ENCODE results near the gene DAPK1.
"Not testable (repeated sequence)": the region's sequence is repeated elsewhere in the genome, so short reads cannot be mapped to it uniquely, and the experiment has no call there.

The DAPK1 gene

DNA sequence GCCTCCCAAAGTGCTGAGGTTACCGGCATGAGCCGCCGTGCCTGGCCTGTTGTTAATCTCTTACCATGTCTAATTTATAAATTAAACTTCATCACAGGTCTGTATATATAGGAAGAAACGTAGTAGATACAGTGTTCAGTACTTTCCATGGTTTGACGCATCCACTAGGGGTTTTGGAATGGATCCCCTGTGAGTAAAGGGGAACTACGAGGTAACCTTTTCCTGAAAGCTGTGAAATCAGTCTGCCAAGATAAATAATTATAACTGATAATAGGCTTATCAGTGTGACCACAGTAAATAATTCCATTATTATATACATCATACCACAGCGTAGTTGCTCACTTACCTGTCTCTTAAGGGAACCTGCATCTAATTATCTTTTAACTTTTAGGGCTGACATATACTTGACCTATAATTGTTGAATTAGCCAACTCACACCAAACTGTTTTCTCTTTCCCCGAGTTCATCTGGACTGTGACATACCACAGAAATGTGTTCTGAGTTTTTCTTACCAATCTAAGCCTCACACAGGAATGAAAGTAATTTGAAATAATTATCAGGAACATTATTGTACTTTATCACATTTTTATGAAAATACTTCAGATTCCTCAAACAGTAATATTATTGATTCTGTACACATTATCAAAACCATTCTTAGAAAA, 42.9 kb downstream of the DAPK1 start:
- DNase-seq, result no peak

DNA sequence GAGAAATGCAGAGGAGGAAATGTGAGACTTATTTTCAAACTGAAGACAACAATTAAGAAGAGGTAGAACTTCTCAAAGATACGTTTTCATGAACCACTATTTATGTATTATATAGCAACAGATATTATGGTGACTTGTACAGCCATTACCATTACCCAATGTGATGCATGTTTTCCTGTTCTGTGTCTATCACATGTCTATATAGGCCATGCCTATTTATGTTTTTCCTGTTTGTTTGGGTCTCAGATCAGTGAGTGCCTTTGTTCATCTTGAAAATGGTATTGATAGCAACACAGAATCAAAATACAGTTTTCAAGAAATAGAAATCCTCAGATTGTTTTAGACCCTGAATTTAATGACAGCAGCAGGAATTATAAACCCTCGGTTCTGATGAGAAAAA, 44.0 kb downstream of the DAPK1 start:
- Mint-ChIP-seq H3K27me3 (no peaks in the 10 kb centered on the region), H3K9me3 (no peaks in the 10 kb centered on the region), H3K4me1 (no peaks in the 10 kb centered on the region), H3K4me3 (no peak overlapping the region), H3K27ac (no peak overlapping the region)
- ATAC-seq (no peak), DNase-seq (no peak)

More for the DNA sequence above, 42.9 kb downstream of the DAPK1 start:
- Mint-ChIP-seq H3K4me1 (peaks cover 7% of the 10 kb centered on the region), H3K27me3 (no peaks in the 10 kb centered on the region), H3K4me3 (no peak overlapping the region), H3K9me3 (no peaks in the 10 kb centered on the region), H3K27ac (no peak overlapping the region)
- no peak for ATAC-seq

DNA sequence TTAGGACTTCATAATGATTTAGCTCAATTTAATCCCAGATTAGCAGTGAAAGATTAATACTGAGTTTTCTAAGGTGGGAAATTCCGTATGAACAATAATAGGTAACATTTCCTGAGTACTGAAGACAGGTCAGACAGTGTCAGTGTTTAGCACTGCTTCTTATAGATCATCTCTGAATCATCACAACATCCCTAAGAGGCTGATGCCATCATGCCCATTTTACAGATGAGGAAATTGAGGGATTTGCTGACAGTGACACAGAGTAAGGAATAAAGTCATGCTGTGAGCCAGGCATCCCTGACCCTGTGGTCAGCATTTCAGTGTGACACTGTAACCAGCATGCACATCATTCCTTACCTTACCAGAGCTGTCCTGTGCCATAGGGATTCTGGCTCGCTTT, 44.5 kb downstream of the DAPK1 start:
- Mint-ChIP-seq H3K27ac (no peak overlapping the region), H3K4me3 (no peak overlapping the region), H3K9me3 (no peaks in the 10 kb centered on the region), H3K4me1 (no peaks in the 10 kb centered on the region), H3K27me3 (no peaks in the 10 kb centered on the region)
- ATAC-seq, result no peak
- DNase-seq, result no peak

DNA sequence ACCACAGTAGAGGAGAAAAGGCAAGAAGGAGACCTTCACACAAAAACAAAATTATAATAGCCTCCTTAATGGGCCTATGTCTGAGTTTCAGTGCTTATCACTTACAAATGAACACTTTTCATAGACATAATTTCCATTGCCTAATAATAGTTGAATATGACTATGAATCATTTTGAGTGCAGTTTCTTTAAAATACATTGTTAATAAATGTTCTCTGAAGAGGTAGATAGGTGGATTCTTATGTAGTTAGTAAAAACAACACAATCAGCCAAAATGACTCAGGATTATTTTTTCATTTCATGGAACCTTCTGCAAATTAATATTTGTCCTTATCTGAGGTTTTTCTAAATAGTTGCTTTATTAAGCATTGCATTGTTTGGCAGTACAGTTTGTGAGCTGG, 45.6 kb downstream of the DAPK1 start:
- H3K4me3 Mint-ChIP-seq, result no peak overlapping the region
- peak overlapping the region in 1 of 2 donors; percentile 20 for H3K27ac Mint-ChIP-seq
- DNase-seq, result no peak
- no peaks in the 10 kb centered on the region for H3K9me3 Mint-ChIP-seq
- no peak for ATAC-seq
- H3K27me3 Mint-ChIP-seq, result no peaks in the 10 kb centered on the region
- H3K4me1 Mint-ChIP-seq, result no peaks in the 10 kb centered on the region

DNA sequence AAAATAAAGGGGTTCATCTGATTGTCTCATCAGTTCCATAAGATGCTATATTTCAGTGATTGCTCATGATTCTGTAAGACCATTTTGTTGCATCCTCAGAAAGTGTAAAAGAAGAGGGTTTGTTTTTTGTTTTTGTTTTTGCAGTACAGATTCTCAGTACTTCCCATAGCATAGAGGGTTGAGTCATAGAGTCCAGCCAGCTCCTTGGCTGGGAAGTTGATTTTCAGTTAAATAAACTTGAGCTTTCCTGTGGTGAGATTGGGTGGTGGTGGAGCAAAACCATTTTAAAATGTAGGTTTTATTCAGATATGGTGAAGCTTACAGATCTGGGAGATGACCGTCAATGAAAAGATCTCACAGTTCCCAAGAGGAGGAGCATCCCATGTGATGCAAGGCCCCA, 48.2 kb downstream of the DAPK1 start:
- DNase-seq (no peak), ATAC-seq (no peak)
- no peak overlapping the region for H3K4me3 Mint-ChIP-seq
- H3K27ac Mint-ChIP-seq, result no peak overlapping the region
- H3K4me1 Mint-ChIP-seq, result no peaks in the 10 kb centered on the region
- peaks cover 0 to 6% of the 10 kb centered on the region in 2 donors for H3K9me3 Mint-ChIP-seq
- H3K27me3 Mint-ChIP-seq, result peaks cover 11% of the 10 kb centered on the region

DNA sequence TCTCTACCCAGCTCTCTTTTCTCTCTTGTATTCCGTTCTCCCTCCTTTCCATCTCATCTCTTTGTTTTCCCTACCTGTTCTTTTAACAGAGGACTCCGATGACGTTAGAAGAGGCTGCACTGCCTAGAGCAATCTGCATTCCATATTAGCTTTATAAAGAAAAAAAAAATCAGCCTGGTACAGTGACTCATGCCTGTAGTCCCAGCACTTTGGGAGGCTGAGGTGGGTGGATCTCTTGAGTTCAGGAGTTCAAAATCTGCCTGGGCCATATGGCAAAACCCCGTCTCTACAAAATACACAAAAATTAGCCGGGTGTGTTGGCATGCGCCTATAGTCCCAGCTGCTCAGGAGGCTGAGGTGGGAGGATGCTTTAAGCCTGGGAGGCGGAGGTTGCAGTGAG, 49.0 kb downstream of the DAPK1 start:
- H3K27me3 Mint-ChIP-seq, result peaks cover 11% of the 10 kb centered on the region
- ATAC-seq (no peak), DNase-seq (no peak)
- no peak overlapping the region for H3K27ac Mint-ChIP-seq
- peaks cover 0 to 6% of the 10 kb centered on the region in 2 donors for H3K9me3 Mint-ChIP-seq
- no peak overlapping the region for H3K4me3 Mint-ChIP-seq
- no peaks in the 10 kb centered on the region for H3K4me1 Mint-ChIP-seq

DNA sequence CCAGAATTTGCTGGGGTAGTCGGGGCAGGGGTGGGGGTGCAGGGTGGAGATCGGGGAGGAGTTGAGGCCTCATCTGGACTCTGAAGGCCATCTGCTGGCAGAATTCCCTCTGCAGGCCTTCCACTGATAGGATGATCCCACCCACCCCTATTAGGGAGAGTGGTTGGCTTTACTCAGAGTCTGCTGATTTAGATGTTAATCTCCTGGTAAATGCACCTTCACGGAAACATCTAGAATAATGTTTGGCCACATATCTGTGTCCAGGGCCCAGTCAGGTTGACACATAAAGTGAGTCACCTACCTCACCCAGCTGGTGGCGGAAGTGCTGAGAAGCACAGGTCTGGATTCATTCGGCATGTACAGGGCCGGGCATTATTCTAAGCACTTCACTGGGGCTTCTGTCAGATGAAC, 50.0 kb downstream of the DAPK1 start:
- Mint-ChIP-seq H3K27ac (no peak overlapping the region), H3K4me1 (no peaks in the 10 kb centered on the region), H3K9me3 (peaks cover 0 to 6% of the 10 kb centered on the region in 2 donors), H3K4me3 (no peak overlapping the region), H3K27me3 (peaks cover 11% of the 10 kb centered on the region)
- ATAC-seq, result no peak
- DNase-seq, result no peak

DNA sequence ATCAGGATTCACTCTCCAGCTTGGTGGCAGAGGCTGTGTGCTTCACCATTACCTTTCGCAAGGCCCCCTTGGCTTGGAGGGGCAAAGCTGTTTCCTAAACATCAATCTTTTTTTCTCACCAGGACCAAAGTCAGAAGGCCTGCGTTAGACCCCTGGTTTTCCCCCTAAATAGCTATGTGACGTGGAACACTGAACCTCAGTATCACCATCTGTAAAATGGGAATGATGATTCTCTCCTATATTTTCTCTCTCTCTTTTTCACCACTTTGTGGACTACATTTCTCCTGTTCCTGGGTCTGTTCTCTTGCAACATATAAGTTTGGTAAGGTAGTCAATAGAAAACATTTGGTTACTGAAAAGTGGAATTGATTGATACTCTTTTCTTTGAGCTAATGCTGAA, 50.5 kb downstream of the DAPK1 start:
- Mint-ChIP-seq H3K9me3 (peaks cover 0 to 6% of the 10 kb centered on the region in 2 donors), H3K27me3 (peaks cover 11% of the 10 kb centered on the region), H3K4me3 (no peak overlapping the region), H3K27ac (peak overlapping the region in 1 of 2 donors; percentile 3), H3K4me1 (no peaks in the 10 kb centered on the region)
- ATAC-seq, result no peak
- DNase-seq, result no peak

DNA sequence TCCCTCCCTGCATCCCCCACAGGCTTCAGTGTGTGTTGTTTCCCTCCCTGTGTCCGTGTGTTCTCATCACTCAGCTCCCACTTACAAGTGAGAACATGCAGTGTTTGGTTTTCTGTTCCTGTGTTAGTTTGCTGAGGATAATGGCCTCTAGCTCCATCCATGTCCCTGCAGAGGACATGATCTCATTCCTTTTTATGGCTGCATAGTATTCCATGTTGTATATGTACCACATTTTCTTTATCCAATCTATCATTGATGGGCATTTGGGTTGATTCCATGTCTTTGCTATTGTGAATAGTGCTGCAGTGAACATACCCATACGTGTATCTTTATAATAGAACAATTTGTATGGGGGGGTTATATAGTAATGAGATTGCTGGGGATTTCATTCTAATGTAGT, 51.4 kb downstream of the DAPK1 start:
- H3K4me3 Mint-ChIP-seq, H3K27ac Mint-ChIP-seq, H3K4me1 Mint-ChIP-seq, DNase-seq, H3K9me3 Mint-ChIP-seq, ATAC-seq: not testable (repeated sequence)
- peaks cover 11% of the 10 kb centered on the region for H3K27me3 Mint-ChIP-seq

DNA sequence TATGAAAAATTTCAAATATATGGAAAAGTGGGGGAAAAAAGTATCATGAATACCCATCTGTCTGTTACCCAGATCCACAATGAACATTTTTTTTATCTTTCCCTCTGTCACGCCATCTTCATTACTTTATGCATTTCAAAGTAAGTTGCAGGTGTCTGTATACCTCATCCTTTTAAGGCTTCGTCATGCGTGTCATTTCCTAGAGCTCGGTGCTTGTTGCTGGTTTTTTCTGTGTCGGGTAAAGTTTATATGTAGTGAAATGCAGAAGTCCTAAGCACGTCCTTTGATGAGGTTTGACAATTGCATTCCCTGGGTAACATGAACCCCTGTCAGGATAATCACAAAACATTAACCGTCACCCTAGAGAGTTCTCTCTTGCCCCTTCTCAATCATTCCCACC, 52.1 kb downstream of the DAPK1 start:
- H3K27me3 Mint-ChIP-seq, result peaks cover 11% of the 10 kb centered on the region
- H3K4me3 Mint-ChIP-seq, result no peak overlapping the region
- ATAC-seq (no peak), DNase-seq (no peak)
- H3K9me3 Mint-ChIP-seq, result peaks cover 0 to 6% of the 10 kb centered on the region in 2 donors
- no peaks in the 10 kb centered on the region for H3K4me1 Mint-ChIP-seq
- H3K27ac Mint-ChIP-seq, result no peak overlapping the region

DNA sequence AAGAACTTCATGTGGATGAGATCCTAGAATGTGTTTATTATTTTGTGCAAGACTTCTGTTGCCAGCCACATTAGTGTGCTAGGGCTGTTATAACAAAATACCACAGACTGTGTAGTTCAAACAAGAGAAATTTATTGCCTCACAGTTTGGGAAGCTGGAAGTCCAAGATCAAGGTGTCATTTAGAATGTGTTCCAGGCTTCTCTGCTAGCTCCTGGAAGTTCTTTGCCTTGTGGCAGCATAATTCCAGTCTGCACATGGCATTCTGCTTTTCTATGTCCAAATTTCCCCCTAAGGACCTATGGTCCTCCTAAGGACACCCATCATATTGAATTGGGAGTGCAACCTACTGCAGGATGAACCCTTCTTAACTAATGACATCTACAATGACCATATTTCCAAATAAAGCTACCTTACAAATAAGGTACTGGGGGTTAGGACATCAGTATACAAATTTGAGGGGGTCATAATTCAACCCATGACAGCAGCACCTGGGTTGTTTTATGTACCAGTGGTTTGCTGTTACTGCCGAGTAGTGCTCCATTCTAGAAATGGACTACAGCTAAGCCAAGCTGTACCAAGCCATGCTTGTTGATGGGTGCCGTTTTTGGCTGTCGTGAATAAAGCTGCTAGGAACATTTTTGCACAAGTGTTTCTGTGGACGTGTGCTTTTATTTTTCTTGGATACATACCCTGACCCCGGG, 52.7 kb downstream of the DAPK1 start:
- H3K27ac Mint-ChIP-seq, result no peak overlapping the region
- peaks cover 11% of the 10 kb centered on the region for H3K27me3 Mint-ChIP-seq
- ATAC-seq, result no peak
- no peak overlapping the region for H3K4me3 Mint-ChIP-seq
- H3K9me3 Mint-ChIP-seq, result peaks cover 0 to 6% of the 10 kb centered on the region in 2 donors
- H3K4me1 Mint-ChIP-seq, result no peaks in the 10 kb centered on the region
- DNase-seq, result no peak

DNA sequence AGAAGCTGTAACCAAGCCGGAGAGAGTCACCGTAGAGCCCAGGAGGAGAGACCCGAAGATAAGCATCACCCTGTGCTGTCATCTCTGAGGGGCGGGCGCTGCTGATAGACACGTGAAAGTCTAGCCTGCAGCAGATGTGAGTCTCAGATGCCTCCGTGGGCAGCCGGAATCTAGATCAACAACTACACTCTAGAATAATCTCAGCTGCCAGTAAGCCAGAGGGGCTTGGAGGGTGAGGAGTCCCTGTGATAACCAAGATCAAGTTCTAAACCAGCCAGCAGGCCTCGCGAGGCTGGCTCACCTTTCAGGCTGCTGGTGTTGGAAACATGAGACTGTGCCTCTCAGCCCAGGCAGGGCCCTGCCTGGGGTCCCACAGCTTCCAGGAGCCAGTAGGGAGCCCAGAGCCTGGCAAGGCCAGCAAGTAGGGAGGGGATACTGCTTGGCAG, 54.1 kb downstream of the DAPK1 start:
- peaks cover 19% of the 10 kb centered on the region for H3K27me3 Mint-ChIP-seq
- H3K4me1 Mint-ChIP-seq, result peaks cover 4% of the 10 kb centered on the region
- peaks cover 0 to 6% of the 10 kb centered on the region in 2 donors for H3K9me3 Mint-ChIP-seq
- ATAC-seq (no peak), DNase-seq (no peak)
- no peak overlapping the region for H3K27ac Mint-ChIP-seq
- no peak overlapping the region for H3K4me3 Mint-ChIP-seq

DNA sequence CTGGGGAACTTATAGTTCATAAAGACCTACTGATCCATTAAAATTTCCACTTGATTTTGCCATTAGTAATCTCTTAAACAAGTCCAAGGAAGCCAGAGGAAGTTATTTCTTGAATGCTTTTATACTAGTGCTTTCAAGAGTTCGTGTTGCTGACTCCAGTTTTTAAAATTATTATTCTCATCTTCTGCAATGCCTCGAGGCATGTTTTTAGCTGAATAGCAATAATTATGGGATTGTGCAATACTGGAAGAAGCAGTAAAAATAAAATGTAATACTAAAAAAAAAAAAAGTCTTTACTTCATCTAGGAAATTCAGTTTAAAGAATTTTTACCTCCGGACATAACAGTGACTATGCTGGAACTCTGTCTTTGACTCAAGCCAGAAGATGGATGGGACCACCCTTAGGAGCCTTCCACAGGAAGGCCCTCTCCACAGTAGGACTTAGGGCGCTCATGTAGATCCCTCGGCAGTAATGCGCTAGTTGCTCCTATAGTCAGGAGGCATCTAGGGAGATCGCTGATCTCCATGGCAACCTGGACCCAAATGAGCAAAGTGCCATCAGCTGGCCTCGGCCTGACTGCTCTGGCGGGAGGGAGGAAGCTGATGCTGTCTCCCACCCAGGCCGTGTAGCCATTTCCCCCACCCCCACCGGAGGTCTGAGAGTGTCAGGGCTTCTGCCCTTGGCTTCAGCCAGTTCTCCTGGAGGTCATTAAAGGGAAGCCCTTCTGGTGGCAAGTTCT, 56.7 kb downstream of the DAPK1 start:
- H3K27ac Mint-ChIP-seq, result no peak overlapping the region
- ATAC-seq (no peak), DNase-seq (no peak)
- H3K27me3 Mint-ChIP-seq, result peaks cover 17% of the 10 kb centered on the region
- H3K4me3 Mint-ChIP-seq, result no peak overlapping the region
- no peaks in the 10 kb centered on the region for H3K9me3 Mint-ChIP-seq
- H3K4me1 Mint-ChIP-seq, result peaks cover 4% of the 10 kb centered on the region

DNA sequence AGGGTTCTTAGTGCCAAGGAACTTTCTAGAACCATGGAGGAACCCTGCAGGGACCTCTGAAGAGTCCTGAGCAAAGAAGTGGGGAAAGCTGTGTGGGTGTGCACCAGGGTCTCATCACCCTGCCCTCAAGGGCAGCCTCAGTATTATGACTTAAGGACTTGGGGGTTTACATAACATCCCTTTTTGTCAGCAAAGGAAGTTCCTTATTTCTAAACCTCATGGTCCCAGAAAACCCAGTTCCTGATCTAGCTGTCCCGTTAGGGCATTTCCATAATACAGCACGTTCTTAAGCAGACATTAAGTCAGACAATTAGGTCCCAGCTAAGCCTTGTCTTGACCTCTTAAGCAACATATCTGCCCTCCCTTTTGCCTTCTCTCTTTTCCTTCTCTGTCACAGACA, 57.3 kb downstream of the DAPK1 start:
- Mint-ChIP-seq H3K9me3 (no peaks in the 10 kb centered on the region), H3K4me3 (no peak overlapping the region), H3K4me1 (peaks cover 4% of the 10 kb centered on the region), H3K27ac (no peak overlapping the region), H3K27me3 (peaks cover 10% of the 10 kb centered on the region)
- ATAC-seq, result no peak
- no peak for DNase-seq

DNA sequence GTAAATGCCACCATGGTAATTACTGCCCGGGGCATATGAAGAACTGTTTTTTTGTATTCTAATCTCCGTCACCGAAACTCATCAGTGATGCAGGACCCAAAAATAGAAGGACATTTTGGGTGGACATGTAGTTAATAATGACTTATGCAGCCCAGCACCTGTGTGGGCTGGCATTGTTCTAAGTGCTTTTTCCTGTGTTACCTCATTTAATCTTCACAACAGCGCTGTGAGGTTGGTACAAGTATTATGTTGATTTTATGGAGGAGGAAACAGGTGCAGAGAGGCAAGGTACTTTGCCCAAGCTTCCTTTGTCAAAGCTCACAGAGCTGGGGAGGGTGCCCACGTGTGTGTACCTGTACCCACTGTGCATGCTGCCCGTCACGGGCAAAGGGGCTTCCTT, 58.4 kb downstream of the DAPK1 start:
- no peak for DNase-seq
- Mint-ChIP-seq H3K4me3 (no peak overlapping the region), H3K27me3 (peaks cover 15% of the 10 kb centered on the region), H3K27ac (no peak overlapping the region), H3K4me1 (peaks cover 4% of the 10 kb centered on the region), H3K9me3 (no peaks in the 10 kb centered on the region)
- no peak for ATAC-seq

DNA sequence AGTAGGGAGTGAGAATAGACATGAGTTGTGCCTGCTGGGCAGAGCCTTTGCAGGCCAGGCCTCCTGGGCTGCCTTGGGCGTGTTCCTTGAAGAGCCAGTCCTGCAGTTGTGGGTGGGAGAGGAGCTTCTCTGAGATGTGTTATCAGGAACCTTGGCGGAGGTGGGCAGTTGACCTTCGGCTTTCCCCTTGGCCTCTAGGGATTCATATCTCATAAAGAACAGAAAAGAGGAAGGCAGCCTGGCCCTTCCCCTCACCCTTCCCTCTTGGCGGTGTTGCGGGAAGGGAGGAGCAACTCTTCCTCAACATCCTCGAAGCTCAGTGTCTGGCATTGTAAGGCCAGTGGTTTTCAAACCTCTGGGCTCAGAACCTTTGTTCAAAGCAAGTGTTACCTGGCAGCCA, 59.2 kb downstream of the DAPK1 start:
- ATAC-seq, result no peak

More for the DNA sequence above, 59.2 kb downstream of the DAPK1 start:
- Mint-ChIP-seq H3K27me3 (peaks cover 15% of the 10 kb centered on the region), H3K27ac (no peak overlapping the region), H3K4me1 (peaks cover 4% of the 10 kb centered on the region), H3K4me3 (no peak overlapping the region), H3K9me3 (no peaks in the 10 kb centered on the region)
- no peak for DNase-seq

All from stimulated activated naive CD8-positive, alpha-beta T cell treated with anti-CD3 and anti-CD28 coated beads, Interleukin-15, amount 100 ng/mL, for 72 hours (primary cell).